ENCODE results near the gene TXNL4B. TPM values are rescaled to one million over a fixed set of nuclear protein-coding genes. Genes with fewer than 3 reads are reported as not detected.
A peak's percentile ranks its signal among the peaks of the same experiment; 100 is the strongest.

Gene TXNL4B
- 10 to 100 TPM in 1 of 3 donors, 1 to 10 TPM in 2; 6.9 to 10.1 (median 8.2) TPM for polyA plus RNA-seq

DNA sequence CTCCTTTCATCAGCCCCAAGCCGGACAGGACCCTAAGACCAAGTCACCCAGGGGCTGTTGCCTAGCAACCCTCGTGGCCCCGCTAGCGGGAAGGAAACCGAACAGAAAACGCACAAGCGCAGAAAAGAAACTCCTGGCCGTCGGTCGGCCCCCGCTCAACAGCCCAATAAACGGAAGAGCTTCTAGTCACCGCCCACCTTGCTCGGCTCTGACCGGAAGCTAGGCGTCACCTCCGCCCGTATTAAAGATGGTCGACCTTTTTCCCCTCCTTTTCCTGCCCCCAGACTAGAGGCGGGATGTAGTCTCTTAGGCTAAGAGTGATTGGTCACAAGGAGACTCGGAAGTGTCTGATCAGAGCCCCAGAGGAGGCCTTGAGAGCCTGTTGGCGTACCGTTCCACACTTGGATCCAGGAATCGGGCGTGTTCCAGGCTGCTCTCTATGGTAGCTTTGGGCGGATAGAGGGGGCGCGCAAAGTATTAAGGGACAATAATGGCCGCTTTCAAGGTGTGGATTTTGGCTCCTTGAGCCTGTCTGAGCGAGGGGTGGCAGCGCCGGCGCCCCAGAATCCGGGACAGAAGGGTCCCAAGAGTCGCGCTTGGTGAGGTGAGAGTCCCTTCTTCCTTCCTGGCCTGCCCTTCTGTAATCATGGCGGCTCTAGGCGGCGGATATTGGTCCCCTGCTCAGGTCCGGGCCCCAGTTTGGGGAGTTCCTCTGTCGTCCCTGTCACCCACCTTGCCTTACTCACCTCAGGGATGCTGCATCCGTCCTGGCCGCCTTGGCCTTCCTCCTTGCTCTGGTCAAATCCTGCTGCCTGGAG, at the start of gene TXNL4B, which contains the start of gene DHX38:
Gene TXNL4B, minus strand, starts transcription at position 173 of the 818 bp plus-strand sequence. CDS start 2,871 bp downstream, outside the sequence.
Gene DHX38, plus strand, starts transcription at position 400 of the 818 bp plus-strand sequence. CDS start 2,311 bp downstream, outside the sequence.
- peak within 1 kb of the TSS; percentile 83 for H3K27ac ChIP-seq (ENCODE audit: low read depth, low read length)
- WGBS, 3 donors, result 0 to 1% (median 0%) methylated on average over 43 of the region's 43 CpGs

GRCh38 chr16:72142476-72142875, 49.1 kb upstream of the TXNL4B start:
- WGBS, 3 donors, result 64 to 82% (median 73%) methylated on average over 1 of the region's 1 CpG
- no peak overlapping the region for H3K27ac ChIP-seq (ENCODE audit: low read depth, low read length)

GRCh38 chr16:72139908-72140307, 46.5 kb upstream of the TXNL4B start:
- 93 to 97% (median 96%) methylated on average over 2 of the region's 2 CpGs for WGBS, 3 donors
- H3K27ac ChIP-seq (ENCODE audit: low read depth, low read length), result no peak overlapping the region

DNA sequence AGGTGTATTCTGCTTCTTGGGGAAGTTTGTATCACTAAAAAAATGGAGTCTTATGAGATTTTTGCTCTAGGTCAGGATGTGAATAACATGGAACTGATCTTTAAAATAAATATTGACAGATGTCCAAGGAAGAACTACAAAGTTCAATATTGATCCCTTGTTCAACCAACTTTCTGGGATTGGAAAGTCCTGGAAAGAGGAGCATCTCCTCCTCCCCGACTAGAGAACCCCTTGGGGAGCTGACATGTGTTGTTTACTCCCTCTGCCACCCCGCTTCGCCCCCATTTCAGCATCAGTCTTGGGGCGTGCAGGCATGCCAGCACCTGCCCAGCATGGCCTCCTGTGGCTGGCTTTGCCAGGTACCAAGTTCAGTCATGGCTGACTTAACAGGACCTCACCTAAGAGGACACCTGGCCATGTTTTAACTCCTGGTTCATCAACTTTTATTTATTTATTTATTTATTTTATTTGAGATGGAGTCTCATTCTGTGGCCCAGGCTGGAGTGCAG, 44.7 kb upstream of the TXNL4B start:
- 86 to 90% (median 90%) methylated on average over 4 of the region's 4 CpGs for WGBS, 3 donors
- H3K27ac ChIP-seq (ENCODE audit: low read depth, low read length), result no peak overlapping the region

GRCh38 chr16:72137380-72138063, 44.1 kb upstream of the TXNL4B start:
- H3K27ac ChIP-seq (ENCODE audit: low read depth, low read length), result no peak overlapping the region
- WGBS, 3 donors, result 78 to 84% (median 81%) methylated on average over 15 of the region's 15 CpGs

GRCh38 chr16:72134507-72134906, 41.1 kb upstream of the TXNL4B start:
- 96 to 97% (median 96%) methylated on average over 2 of the region's 2 CpGs for WGBS, 3 donors
- H3K27ac ChIP-seq (ENCODE audit: low read depth, low read length), result no peak overlapping the region

GRCh38 chr16:72132726-72133125, 39.3 kb upstream of the TXNL4B start:
- WGBS, 3 donors, result 75 to 89% (median 82%) methylated on average over 3 of the region's 3 CpGs
- no peak overlapping the region for H3K27ac ChIP-seq (ENCODE audit: low read depth, low read length)

GRCh38 chr16:72131036-72131435, 37.6 kb upstream of the TXNL4B start:
- 62 to 75% (median 71%) methylated on average over 6 of the region's 6 CpGs for WGBS, 3 donors

DNA sequence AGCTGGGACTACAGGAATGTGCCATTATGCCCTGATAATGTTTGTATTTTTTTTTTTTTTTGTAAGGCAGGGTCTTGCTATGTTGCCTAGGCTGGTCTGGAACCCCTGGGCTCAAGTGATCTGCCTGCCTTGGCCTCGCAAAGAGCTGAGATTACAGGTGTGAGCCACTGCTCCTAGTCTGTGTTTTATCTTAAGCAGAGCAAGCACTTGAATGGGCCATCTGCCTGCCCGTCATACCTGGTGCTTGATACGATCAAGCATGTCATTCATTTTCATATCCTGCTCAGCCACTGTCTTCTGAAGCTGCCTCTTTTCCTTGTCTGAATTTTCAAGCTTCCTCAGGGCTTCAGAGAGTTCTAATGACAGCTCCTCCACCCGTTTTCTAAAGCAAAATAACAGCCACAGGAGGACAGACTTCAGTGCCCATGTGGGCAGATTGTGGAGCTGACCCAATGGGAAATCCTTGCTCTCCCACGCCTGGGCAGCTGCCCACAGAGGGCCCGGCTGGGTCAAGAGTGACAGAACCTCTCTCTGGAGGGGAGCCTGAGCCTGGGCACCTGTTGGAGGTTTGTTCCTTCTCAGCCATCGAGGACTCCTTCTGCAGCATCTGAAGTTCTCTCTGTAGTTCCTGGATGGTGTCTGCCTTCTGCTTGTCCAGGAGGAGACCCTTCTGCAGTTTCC, 36.7 kb upstream of the TXNL4B start:
- no peak overlapping the region for H3K27ac ChIP-seq (ENCODE audit: low read depth, low read length)
- 75 to 90% (median 86%) methylated on average over 7 of the region's 7 CpGs for WGBS, 3 donors

More at GRCh38 chr16:72131036-72131435, 37.6 kb upstream of the TXNL4B start:
- H3K27ac ChIP-seq (ENCODE audit: low read depth, low read length), result no peak overlapping the region

DNA sequence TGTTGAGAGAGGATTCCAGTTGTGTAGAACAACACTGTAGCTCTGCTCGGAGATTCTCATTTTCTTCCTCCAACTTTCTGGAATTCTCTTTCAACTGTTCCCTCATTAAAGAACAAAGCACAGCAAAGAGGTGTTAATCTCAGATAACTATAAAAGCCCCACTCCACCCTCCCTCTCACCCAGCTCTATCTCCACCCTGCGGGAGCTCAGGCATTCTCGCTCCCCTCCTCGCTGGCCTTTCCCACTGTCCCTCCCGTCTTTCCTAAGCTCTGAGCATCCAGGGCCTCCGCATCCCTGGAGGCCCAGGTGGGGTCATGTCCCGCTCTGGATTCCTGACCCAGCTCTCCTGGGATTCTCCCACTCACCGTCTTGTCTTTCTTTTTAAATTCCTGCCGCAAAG, 35.3 kb upstream of the TXNL4B start:
- H3K27ac ChIP-seq (ENCODE audit: low read depth, low read length), result no peak overlapping the region
- WGBS, 3 donors, result 75 to 84% (median 80%) methylated on average over 9 of the region's 9 CpGs

DNA sequence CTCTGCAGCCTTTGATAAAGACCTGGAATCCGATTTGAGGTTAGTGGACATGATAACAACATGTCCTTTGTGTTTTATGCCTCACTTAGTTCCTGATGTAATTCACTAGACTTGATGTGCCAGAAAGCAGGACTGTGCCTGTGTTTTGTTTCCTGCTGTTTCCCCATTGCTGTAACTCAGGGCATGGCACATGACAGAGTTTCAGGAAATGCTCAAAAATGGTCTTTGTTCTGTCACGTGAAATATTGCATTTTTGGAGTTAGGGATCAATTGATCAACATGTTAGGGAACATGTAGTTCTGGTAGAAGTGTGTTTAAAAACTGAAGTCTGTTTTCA, 33.0 kb upstream of the TXNL4B start:
- WGBS, 3 donors, result 40 to 50% (median 48%) methylated on average over 2 of the region's 2 CpGs

GRCh38 chr16:72125635-72126428, 32.4 kb upstream of the TXNL4B start:
- 68 to 78% (median 74%) methylated on average over 9 of the region's 9 CpGs for WGBS, 3 donors
- no peak overlapping the region for H3K27ac ChIP-seq (ENCODE audit: low read depth, low read length)

More for the DNA sequence above, 33.0 kb upstream of the TXNL4B start:
- no peak overlapping the region for H3K27ac ChIP-seq (ENCODE audit: low read depth, low read length)

DNA sequence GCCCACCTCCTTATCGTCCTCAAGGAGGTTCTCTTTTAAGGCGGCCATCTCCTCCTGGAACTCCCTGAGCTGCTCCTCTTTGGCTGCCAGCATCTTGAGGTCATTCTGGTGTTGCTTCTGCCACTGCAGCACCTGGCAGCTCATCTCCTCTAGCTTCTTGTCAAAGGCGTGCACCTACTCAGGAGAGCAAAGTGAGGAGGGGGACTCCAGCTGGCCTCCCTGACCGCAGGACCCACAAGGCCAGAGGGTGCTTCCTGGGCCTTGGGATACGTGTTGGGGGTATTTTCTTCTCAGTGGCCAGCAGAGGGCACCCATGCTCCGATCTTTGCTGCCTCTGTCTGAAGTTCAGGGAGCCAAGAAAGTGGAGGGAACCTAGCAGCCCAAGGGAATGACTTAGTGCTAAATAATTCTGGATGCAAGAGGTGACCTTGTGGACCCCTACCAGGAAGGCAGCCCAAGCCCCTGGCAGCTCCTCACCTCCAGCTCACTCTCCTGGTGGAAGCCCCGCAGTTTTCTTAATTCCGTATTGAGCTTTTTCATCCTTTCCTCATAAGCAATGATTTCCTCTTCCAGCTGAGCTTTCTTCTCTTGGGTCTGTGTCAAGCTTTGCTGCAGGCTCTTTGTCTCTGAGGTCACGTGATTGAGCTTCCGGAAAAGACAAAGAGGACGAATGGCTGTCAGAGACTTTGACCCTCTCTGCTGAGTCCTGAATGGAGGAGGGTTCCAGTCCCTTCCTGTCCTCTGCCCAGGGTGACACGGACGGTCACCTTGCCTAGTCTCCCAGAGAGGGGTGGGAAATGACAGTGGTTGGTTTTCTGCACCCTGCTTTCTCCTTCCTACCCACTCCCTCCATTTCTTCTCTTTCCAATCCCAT, 31.6 kb upstream of the TXNL4B start:
- H3K27ac ChIP-seq (ENCODE audit: low read depth, low read length), result no peak overlapping the region
- 35 to 36% (median 35%) methylated on average over 13 of the region's 13 CpGs for WGBS, 3 donors

DNA sequence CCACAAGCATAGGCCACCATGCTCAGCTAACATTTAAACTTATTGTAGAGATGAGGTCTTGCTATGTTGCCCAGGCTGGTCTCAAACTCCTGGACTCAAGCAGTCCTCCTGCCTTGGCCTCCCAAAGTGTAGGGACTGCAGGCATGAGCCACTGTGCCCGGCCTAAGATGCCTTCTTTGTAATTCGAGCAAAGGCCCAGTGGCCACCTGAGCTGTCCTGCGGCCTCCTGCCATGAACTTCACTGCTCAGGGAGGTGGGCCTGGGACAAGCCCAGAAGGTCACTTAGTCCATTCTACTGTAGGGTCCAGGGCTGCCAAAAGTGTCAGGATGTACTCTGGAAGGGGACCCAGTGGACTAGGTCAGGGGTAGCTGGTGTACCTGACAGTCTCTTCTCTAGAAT, 30.7 kb upstream of the TXNL4B start:
- 88 to 99% (median 96%) methylated on average over 3 of the region's 3 CpGs for WGBS, 3 donors
- no peak overlapping the region for H3K27ac ChIP-seq (ENCODE audit: low read depth, low read length)

DNA sequence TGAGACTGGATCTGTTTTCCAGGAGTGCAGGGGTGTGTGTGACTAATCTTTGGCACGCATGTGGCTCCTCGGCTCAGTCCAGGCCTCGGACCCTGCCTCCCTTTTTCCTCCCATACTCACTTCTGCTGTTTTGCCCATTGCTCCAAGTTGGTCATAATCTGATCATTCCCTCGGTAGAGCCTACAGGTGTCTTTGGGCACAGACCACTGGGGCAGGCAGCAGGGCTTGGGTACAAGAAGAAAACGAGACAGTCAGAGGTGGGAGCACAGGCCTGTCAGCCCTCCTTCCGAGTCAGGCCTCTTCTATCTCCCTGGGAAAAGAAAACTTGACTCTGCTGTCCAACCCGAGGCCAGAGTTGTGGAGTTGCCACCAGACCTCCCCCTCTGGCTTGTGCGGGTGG, 30.0 kb upstream of the TXNL4B start:
- WGBS, 3 donors, result 70 to 78% (median 73%) methylated on average over 8 of the region's 8 CpGs
- no peak overlapping the region for H3K27ac ChIP-seq (ENCODE audit: low read depth, low read length)

DNA sequence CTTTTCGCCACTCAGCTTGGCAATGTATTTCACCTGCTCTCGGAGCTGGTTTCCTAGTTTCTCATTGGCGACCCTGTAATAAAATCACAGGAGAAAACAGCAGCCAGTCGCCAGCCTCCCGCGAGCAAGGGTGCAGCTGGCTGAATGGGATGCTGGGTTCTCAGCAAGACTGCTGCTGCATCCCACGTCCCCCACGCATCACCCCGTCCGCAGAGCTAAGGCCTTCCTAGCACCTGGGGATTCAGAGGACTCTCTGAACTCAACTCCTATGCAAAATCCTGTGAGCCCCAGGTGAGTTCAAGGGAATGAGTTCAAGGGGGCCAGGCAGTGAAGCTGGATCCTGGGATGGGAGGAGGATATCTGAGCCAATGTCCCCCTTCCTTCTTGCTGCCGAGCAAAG, 29.5 kb upstream of the TXNL4B start:
- H3K27ac ChIP-seq (ENCODE audit: low read depth, low read length), result no peak overlapping the region
- WGBS, 3 donors, result 82 to 94% (median 84%) methylated on average over 11 of the region's 11 CpGs

DNA sequence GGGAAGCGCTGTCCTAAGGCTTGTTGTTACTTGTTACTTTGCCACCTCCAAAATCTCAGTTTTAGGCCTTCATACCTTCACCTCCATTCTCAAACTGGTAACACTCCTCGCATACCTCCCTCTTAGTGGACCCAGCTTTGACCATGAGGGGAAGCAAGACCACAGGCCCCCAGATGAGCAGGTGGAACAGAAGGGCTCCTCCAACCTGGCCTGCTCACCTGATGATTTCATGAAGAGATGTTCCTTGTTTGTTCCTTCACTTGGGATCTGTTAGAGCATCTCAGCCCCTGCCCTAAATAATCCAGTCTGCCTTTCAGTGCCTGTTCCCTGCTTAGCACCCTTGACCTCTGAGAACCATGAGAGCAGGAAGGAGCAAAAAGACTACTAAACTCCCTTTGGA, 28.9 kb upstream of the TXNL4B start:
- WGBS, 3 donors, result 92 to 98% (median 98%) methylated on average over 2 of the region's 2 CpGs
- no peak overlapping the region for H3K27ac ChIP-seq (ENCODE audit: low read depth, low read length)
